ENCODE results near the gene PPARG.

Gene PPARG

DNA sequence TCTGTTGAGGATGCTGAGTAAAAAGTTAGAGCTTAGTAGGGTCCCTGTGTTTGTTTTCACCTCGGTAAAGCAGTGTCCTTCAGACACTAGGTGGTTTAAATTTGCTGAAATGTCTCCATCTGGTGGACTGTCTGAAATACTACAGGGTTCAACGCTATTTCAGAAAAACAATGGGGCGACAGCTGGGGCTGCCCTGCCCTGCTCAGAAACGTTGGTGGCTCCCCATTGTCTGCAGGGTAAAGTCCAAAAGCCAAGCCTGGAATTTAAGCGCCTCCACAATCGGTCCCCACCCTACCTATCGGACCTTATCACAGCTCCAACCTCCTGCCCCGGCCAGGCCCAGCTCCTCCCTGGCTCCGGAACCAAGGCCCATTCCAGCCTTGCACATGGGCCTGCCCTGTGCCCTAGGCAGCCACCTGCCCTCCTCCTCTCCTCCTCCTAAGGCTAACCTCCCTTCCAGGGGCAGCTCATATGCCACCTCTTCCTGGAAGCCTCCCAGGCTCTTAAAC, 191.1 kb downstream of the PPARG start:
- no peak for DNase-seq (ENCODE audit: low read depth, low spot score)

GRCh38 chr3:12483410-12483809, 194.5 kb downstream of the PPARG start:
- DNase-seq (ENCODE audit: low read depth, low spot score) = no peak

DNA sequence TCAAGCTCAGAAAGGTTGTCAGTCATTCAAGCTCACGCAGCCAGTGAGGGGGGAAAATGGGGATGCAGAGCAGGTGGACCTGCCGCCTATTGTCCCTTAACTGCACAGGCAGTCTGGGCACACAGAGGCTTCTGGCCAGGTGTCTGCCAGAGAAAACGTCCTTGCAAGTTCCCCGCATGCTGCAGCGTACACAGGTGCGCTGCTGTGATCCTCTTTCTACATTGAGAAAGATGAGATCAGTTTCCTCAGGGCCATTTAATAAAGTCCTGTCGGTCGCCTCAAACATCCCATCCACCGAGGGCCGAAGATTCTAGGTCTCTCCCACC, 195.0 kb downstream of the PPARG start:
- no peak for DNase-seq (ENCODE audit: low read depth, low spot score)
